K562 (cell line): Measurements from ENCODE around the gene ZNF81. TPM values are rescaled to one million over a fixed set of nuclear protein-coding genes. Genes with fewer than 3 reads are reported as not detected.
A peak's percentile ranks its signal among the peaks of the same experiment; 100 is the strongest.

ENCODE experiments used
- ATAC-seq: fragments of 200-7000 bp; cut with Tn5 transposase; 3 replicates; pipeline ENCODE4 v1.9.1; 2020; ENCODE audit warnings: moderate library complexity
- BruUV-seq: library from RNA; stranded (reverse); fragments of 400-500 nt; replicated peaks from 2 replicates; lab custom pipeline; 2021; lab: Mats Ljungman, UMichigan
- CTCF ChIA-PET: fragments of 300-600 bp; formaldehyde crosslinking; extraction: SDS; loops from one replicate; lab custom pipeline; 2021; ENCODE audit warnings: low intra/inter-chr PET ratio; lab: Yijun Ruan, JAX
- POLR2A ChIA-PET: fragments of 300-600, 350-650 bp; sonication (Branson Sonifier 250); formaldehyde crosslinking; extraction: SDS; loops from one replicate; lab custom pipeline; 2021; ENCODE audit warnings: antibody characterized with exemption, inconsistent platforms; lab: Yijun Ruan, JAX
- DNase-seq, 4 experiments: peaks; one replicate each; pipeline versions ENCODE4 v3.0.0 to v3.0.0-alpha.2; 2011 to 2018; ENCODE audit warnings: low spot score in 3 of 4, mixed read lengths in 3 of 4; ENCODE audit errors: extremely low read depth in 1 of 4
- FAIRE-seq: peaks from 2 replicates; lab custom pipeline; 2011; peaks lifted over from hg19 to GRCh38; lab: Jason Lieb, UNC
- H2AFZ ChIP-seq: 2 replicates; pipeline ENCODE4 v1.6.0; 2011; ENCODE audit warnings: low read depth, low read length, control low read depth, inconsistent platforms
- H3K27ac ChIP-seq: fragments of 200-600 bp; 3 replicates; pipeline ENCODE4 v1.8.0; 2011; ENCODE audit warnings: low read depth, mild to moderate bottlenecking, control low read depth, inconsistent platforms, low read length, moderate library complexity, mixed read lengths; ENCODE audit errors: extremely low read depth
- H3K27me3 ChIP-seq, 2 experiments: fragments of 300-600 bp in 1 of 2; 2 replicates in 1 of 2; 3 replicates in 1 of 2; pipeline versions ENCODE4 v1.6.0 to v1.8.0; 2011; ENCODE audit warnings: inconsistent platforms in 2 of 2, low read length in 2 of 2, mild to moderate bottlenecking in 1 of 2, mixed read lengths in 1 of 2, moderate library complexity in 1 of 2; ENCODE audit not compliant: control insufficient read depth in 2 of 2, insufficient read depth in 2 of 2
- H3K36me3 ChIP-seq: fragments of 300-600 bp; 3 replicates; pipeline ENCODE4 v1.8.0; 2011; ENCODE audit warnings: mild to moderate bottlenecking, low read length, inconsistent platforms; ENCODE audit not compliant: control insufficient read depth, insufficient read depth
- H3K4me1 ChIP-seq, 2 experiments: fragments of 200-600 bp in 1 of 2; replicated peaks in 1 of 2; 2 replicates in 1 of 2; 3 replicates in 1 of 2; pipeline versions ENCODE4 v1.5.1 to v1.8.0; 2011; ENCODE audit warnings: inconsistent platforms in 2 of 2, low read length in 2 of 2, mild to moderate bottlenecking in 1 of 2, mixed read lengths in 1 of 2, moderate library complexity in 1 of 2; ENCODE audit not compliant: control insufficient read depth in 2 of 2, insufficient read depth in 2 of 2
- H3K4me2 ChIP-seq: 2 replicates; pipeline ENCODE4 v1.6.1; 2011; ENCODE audit warnings: low read length, control low read depth, inconsistent platforms, mixed read lengths; ENCODE audit not compliant: insufficient read depth
- H3K4me3 ChIP-seq: fragments of 200-600 bp; sonication (generic), shearing (Covaris generic); 2 replicates; pipeline ENCODE4 v1.5.1; 2016; ENCODE audit warnings: control low read depth, inconsistent platforms
- H3K79me2 ChIP-seq: fragments of 200-600 bp; 3 replicates; pipeline ENCODE4 v1.8.0; 2011; ENCODE audit warnings: low read length, inconsistent platforms; ENCODE audit not compliant: control insufficient read depth, insufficient read depth
- H3K9ac ChIP-seq, 2 experiments: 2 replicates each; pipeline versions ENCODE4 v1.6.0 to v1.6.1; 2011; ENCODE audit warnings: low read depth in 2 of 2, low read length in 2 of 2, control low read depth in 1 of 2, inconsistent platforms in 1 of 2, mild to moderate bottlenecking in 1 of 2, mixed read lengths in 1 of 2; ENCODE audit not compliant: insufficient read depth in 1 of 2
- H3K9me1 ChIP-seq: one replicate; pipeline ENCODE4 v1.6.0; 2011; ENCODE audit warnings: inconsistent platforms, mild to moderate bottlenecking, low read length, moderate library complexity; ENCODE audit not compliant: control insufficient read depth, insufficient read depth
- H3K9me3 ChIP-seq: replicated peaks from 2 replicates; pipeline ENCODE4 v1.5.1; 2011; ENCODE audit warnings: low read depth, low read length, inconsistent platforms; ENCODE audit not compliant: control insufficient read depth, insufficient read depth
- H4K20me1 ChIP-seq: replicated peaks from 2 replicates; pipeline ENCODE4 v1.6.1; 2011; ENCODE audit warnings: low read length, inconsistent platforms, mixed read lengths; ENCODE audit not compliant: control insufficient read depth, insufficient read depth
- ARID1B ChIP-seq: fragments of 450-650 bp; IDR thresholded peaks from 2 replicates; pipeline ENCODE4 v1.6.1; 2016; ENCODE audit warnings: antibody characterized with exemption, mild to moderate bottlenecking, inconsistent platforms
- CEBPG ChIP-seq, 3 experiments: fragments of 200-800 bp in 1 of 3; sonication (Bioruptor generic) in 1 of 3; sonication (generic) in 1 of 3; formaldehyde crosslinking in 1 of 3; IDR thresholded peaks in 2 of 3; conservative IDR thresholded peaks in 1 of 3; 2 replicates each; pipeline versions ENCODE4 v1.6.1 to v1.8.0; 2016 to 2022; ENCODE audit warnings: missing compliant biosample characterization in 2 of 3, missing genetic modification characterization in 2 of 3, mild to moderate bottlenecking in 1 of 3, missing genetic modification reagents in 1 of 3
- ERF ChIP-seq: fragments of 450-650 bp; formaldehyde crosslinking; IDR thresholded peaks from 2 replicates; pipeline ENCODE4 v1.4.0; 2020; ENCODE audit warnings: mild to moderate bottlenecking, mixed read lengths
- GATA2 ChIP-seq: sonication (generic); formaldehyde crosslinking; IDR thresholded peaks from 2 replicates; pipeline ENCODE4 v1.4.0; 2020; ENCODE audit warnings: mild to moderate bottlenecking, missing genetic modification reagents
- HDAC2 ChIP-seq: fragments of 450-650 bp; IDR thresholded peaks from 2 replicates; pipeline ENCODE4 v1.6.1; 2016; ENCODE audit warnings: mild to moderate bottlenecking
- HMGN3 ChIP-seq: IDR thresholded peaks from 2 replicates; pipeline ENCODE4 v1.6.1; 2011; ENCODE audit warnings: borderline replicate concordance, low read depth, mild to moderate bottlenecking, mixed read lengths, low read length; ENCODE audit not compliant: insufficient read length; ENCODE audit errors: extremely low read depth
- KLF16 ChIP-seq: IDR thresholded peaks from 2 replicates; pipeline ENCODE4 v1.6.1; 2016; ENCODE audit warnings: antibody characterized with exemption
- LCOR ChIP-seq: sonication (generic); formaldehyde crosslinking; IDR thresholded peaks from 2 replicates; pipeline ENCODE4 v1.8.0; 2022; ENCODE audit warnings: mild to moderate bottlenecking, missing genetic modification reagents
- MITF ChIP-seq: IDR thresholded peaks from 2 replicates; pipeline ENCODE4 v1.6.1; 2014; ENCODE audit warnings: antibody characterized with exemption
- NFE2L1 ChIP-seq: fragments of 450-650 bp; IDR thresholded peaks from 2 replicates; pipeline ENCODE4 v1.6.1; 2016; ENCODE audit warnings: missing genetic modification characterization, low read depth, mild to moderate bottlenecking, missing compliant biosample characterization, moderate library complexity, borderline replicate concordance
- PML ChIP-seq: IDR thresholded peaks from 2 replicates; pipeline ENCODE4 v1.6.1; 2012; ENCODE audit warnings: low read length, inconsistent platforms
- PPARD ChIP-seq: fragments of 250-450 bp; sonication (Bioruptor Pico); IDR thresholded peaks from 2 replicates; pipeline ENCODE4 v1.8.0; 2022; ENCODE audit warnings: inconsistent platforms, mild to moderate bottlenecking, moderate library complexity
- PREB ChIP-seq: sonication (generic); formaldehyde crosslinking; IDR thresholded peaks from 2 replicates; pipeline ENCODE4 v1.8.1; 2023; ENCODE audit warnings: mild to moderate bottlenecking, missing genetic modification reagents
- TAL1 ChIP-seq: fragments of 450-650 bp; IDR thresholded peaks from 2 replicates; pipeline ENCODE4 v1.6.1; 2016; ENCODE audit warnings: mild to moderate bottlenecking
- TRIM24 ChIP-seq, 2 experiments: fragments of 450-650 bp; IDR thresholded peaks; 2 replicates each; pipeline ENCODE4 v1.6.1; 2016
- WGBS: fragments of 100-300 bp; shearing (Covaris generic); methylation state at CpG from one replicate; pipeline ENCODE4 v1.1.6; 2016; ENCODE audit warnings: low coverage, mixed read lengths; ENCODE audit not compliant: insufficient coverage; ENCODE audit errors: missing lambda C conversion rate; 5-methylcytosine and 5-hydroxymethylcytosine counted together
- in situ Hi-C: fragments of 300-500 bp; cut with MboI; formaldehyde crosslinking; loops from 4 replicates; pipeline ENCODE4 v1.15.0; 2018; ENCODE audit warnings: inconsistent platforms, mixed read lengths
- intact Hi-C: fragments of 100-400 bp; cut with micrococcal nuclease; formaldehyde crosslinking; loops from 2 replicates; pipeline ENCODE4 v1.14.2; 2022
- polyA plus RNA-seq, 8 experiments: library from polyadenylated mRNA; depleted of rRNA in 4 of 8; stranded (reverse) in 5 of 8; unstranded in 3 of 8; fragments of >200 nt; fragmentation: Nextera tagmentation in 2 of 8; fragmentation: Illumina TruSeq in 1 of 8; extraction: Ambion mirVana in 2 of 8; extraction: Trizol in 1 of 8; gene quantifications; 2 replicates each; pipeline versions ENCODE4 v1.2.1 to v1.2.3, GENCODE V29; 2011 to 2014; ENCODE audit warnings: inconsistent platforms in 1 of 8, missing spikeins in 1 of 8
- total RNA-seq, 7 experiments: library from RNA; depleted of rRNA in 6 of 7; stranded (reverse); fragments of >200 nt in 6 of 7; fragmentation: Illumina TruSeq in 2 of 7; extraction: Trizol in 2 of 7; gene quantifications; 2 replicates each; pipeline versions ENCODE4 v1.2.1 to v1.2.3, GENCODE V29; 2011 to 2021; ENCODE audit warnings: low replicate concordance in 1 of 7
- TF ChIP-seq, protein P1 (sequence below): fragments of 450-650 bp; formaldehyde crosslinking; IDR thresholded peaks from 2 replicates; pipeline ENCODE4 v1.4.0; 2020; ENCODE audit warnings: mild to moderate bottlenecking, moderate library complexity

Gene ZNF81
- total and polyA plus RNA-seq, 9 of the 15 experiments (the other 6 are each of a cell fraction or from before 2014, with no cell fraction given) = 2.4 to 9.6 (median 4.9) TPM

DNA sequence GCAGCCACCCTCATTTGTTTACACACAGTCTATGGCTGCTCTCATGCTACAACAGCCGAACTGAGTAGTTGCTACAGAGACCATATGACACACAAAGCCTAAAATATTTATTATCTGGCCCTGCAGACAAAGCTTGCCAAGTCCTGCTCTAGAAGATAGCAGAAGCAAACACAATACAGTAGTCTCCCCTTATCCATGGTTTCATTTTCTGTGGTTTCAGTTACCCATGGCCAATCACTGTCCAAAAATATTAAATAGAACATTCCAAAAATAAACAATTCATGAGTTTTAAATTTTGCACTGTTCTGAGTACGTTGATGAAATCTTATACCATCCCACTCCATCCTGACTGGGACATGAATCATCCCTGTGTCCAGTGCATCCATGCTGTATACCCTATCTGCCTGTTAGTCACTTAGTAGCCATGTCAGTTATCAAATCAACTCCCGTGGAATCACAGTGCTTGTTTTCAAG, 40.2 kb upstream of the ZNF81 start:
- H3K9ac ChIP-seq = no peak overlapping the region
- POLR2A ChIA-PET = interaction anchor here (0.6 kb wide), 1 partner anchor 84 kb away, joined by 3 read pairs; no protein-coding TSS in a partner anchor
- no peaks in the 10 kb centered on the region for H3K9me3 ChIP-seq
- no peaks in the 10 kb centered on the region for H3K9me1 ChIP-seq
- peaks cover 0 to 6% of the 10 kb centered on the region in 2 experiments; a peak in 2 of 5 replicates for H3K4me1 ChIP-seq
- peak; percentile 78 for ATAC-seq
- in situ Hi-C loops = no loop called here
- no peak overlapping the region for H3K4me3 ChIP-seq
- no peak overlapping the region for H2AFZ ChIP-seq
- H3K27me3 ChIP-seq = no peaks in the 10 kb centered on the region
- CTCF ChIA-PET = no interaction called here
- no peaks in the 10 kb centered on the region for H4K20me1 ChIP-seq
- WGBS = 0% methylated on average over 3 of the region's 3 CpGs
- peak in 2 of 4 experiments; percentile 18 to 54 for DNase-seq
- BruUV-seq = no TSS peak
- H3K36me3 ChIP-seq = no peaks in the 10 kb centered on the region
- H3K27ac ChIP-seq = no peak overlapping the region
- H3K4me2 ChIP-seq = no peak overlapping the region; the same call in 1 of the 2 replicates
- intact Hi-C loops = loop anchor here (5.0 kb wide), 1 partner anchor 119 kb away; no protein-coding TSS in a partner anchor
- H3K79me2 ChIP-seq = no peaks in the 10 kb centered on the region
- peak; percentile 68 for FAIRE-seq
- TF ChIP-seq ERF (CRISPR knock-in tag) (no peak), TAL1 (peak; percentile 92), LCOR (CRISPR knock-in tag) (peak; percentile 70; the same call in 1 of the 2 replicates), PPARD (no peak), PREB (CRISPR knock-in tag) (no peak), HDAC2 (peak; percentile 46; the same call in 1 of the 2 replicates), ARID1B (peak; percentile 88), KLF16 (peak; percentile 56; the same call in 1 of the 2 replicates), CEBPG (CRISPR knock-in tag; IDR thresholded peaks at IDR 0.05) (no peak), CEBPG (tag; conservative IDR thresholded peaks at IDR 0.05 in 1 of 2, IDR thresholded peaks at IDR 0.05 in 1 of 2) (no peak), PML (peak; percentile 48; the same call in 1 of the 2 replicates), TRIM24 (IDR thresholded peaks at IDR 0.05) (peak in 1 of 2 experiments; percentile 31; a peak in 1 of 4 replicates), MITF (no peak), HMGN3 (peak; percentile 39), NFE2L1 (no peak), GATA2 (CRISPR knock-in tag) (peak; percentile 66)
- TF ChIP-seq, protein P1, sequence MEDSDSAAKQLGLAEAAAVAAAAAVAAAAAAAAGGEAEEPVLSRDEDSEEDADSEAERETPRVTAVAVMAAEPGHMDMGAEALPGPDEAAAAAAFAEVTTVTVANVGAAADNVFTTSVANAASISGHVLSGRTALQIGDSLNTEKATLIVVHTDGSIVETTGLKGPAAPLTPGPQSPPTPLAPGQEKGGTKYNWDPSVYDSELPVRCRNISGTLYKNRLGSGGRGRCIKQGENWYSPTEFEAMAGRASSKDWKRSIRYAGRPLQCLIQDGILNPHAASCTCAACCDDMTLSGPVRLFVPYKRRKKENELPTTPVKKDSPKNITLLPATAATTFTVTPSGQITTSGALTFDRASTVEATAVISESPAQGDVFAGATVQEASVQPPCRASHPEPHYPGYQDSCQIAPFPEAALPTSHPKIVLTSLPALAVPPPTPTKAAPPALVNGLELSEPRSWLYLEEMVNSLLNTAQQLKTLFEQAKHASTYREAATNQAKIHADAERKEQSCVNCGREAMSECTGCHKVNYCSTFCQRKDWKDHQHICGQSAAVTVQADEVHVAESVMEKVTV = no peak
